Hematopoietic multipotent progenitor cell treated with erythropoietin and hydrocortisone succinate and interleukin-3 and kit ligand, for 4 days (in vitro differentiated cells): ENCODE data around the gene HIGD1A.

Experiments
- DNase-seq: peaks from one replicate; pipeline ENCODE4 v3.0.0-alpha.2; 2015

The HIGD1A gene

GRCh38 chr3:42733501-42734262, 70.6 kb downstream of the HIGD1A start:
- no peak for DNase-seq
